Hair follicular keratinocyte (primary cell): ENCODE results near the gene RFPL4AL1. TPM values are rescaled to one million over a fixed set of nuclear protein-coding genes. Genes with fewer than 3 reads are reported as not detected.

Experiments used
- total RNA-seq: library from RNA; depleted of rRNA; stranded (reverse); fragments of >200 nt; gene quantifications from 2 replicates; pipeline ENCODE4 v1.2.3, GENCODE V29; 2015

RFPL4AL1 gene
- not detected in 2 replicates for total RNA-seq

DNA sequence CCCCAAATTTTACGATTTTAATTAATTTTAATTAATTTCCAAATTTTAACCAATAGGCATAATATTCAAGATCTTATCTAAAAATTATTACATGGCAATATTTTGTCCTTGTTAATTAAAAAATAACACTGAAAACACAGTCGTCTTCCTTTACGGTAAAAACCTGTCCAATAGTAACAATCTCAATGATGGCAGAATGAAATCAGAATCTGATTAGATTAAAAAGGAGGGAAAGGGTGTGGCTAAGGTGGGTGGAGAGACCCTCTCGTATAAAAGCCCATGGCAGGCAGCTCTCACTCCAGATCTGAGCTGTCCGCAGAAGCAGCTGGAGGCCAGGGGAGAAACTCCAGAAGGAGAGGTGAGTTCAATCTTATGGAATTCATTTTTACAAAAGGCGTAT, at the start of gene RFPL4AL1:
Gene RFPL4AL1, plus strand, starts transcription at position 301 of the 400 bp plus-strand sequence. CDS start 2,687 bp downstream, outside the sequence.

GRCh38 chr19:55738302-55738701, 30.6 kb upstream of the RFPL4AL1 start, which contains the start of gene NLRP9:
TSS of gene NLRP9 (minus strand) at chr19:55738402. CDS start at chr19:55738374, 28 bp downstream.

DNA sequence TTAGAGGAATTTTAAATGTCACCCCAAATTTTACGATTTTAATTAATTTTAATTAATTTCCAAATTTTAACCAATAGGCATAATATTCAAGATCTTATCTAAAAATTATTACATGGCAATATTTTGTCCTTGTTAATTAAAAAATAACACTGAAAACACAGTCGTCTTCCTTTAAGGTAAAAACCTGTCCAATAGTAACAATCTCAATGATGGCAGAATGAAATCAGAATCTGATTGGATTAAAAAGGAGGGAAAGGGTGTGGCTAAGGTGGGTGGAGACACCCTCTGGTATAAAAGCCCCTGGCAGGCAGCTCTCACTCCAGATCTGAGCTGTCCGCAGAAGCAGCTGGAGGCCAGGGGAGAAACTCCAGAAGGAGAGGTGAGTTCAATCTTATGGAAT, 10.1 kb upstream of the RFPL4AL1 start, which contains the start of gene RFPL4A:
Gene RFPL4A, plus strand, starts transcription at position 301 of the 400 bp plus-strand sequence. CDS start 2,704 bp downstream, outside the sequence.

Other genes starting within 250 kb of the RFPL4AL1 start
- not detected in 2 replicates for gene SBK2, start 232.0 kb upstream of the RFPL4AL1 start, total RNA-seq
- not detected in 2 replicates for gene SBK3, start 223.6 kb upstream of the RFPL4AL1 start, total RNA-seq
- 4.7 and 6.6 TPM in 2 replicates for gene ZNF579, start 188.3 kb upstream of the RFPL4AL1 start, total RNA-seq
- gene FIZ1, start 169.6 kb upstream of the RFPL4AL1 start, total RNA-seq = 6.9 and 7.9 TPM in 2 replicates
- 20.2 and 24.9 TPM in 2 replicates for gene ZNF524, start 168.8 kb upstream of the RFPL4AL1 start, total RNA-seq
- gene ZNF865, start 163.5 kb upstream of the RFPL4AL1 start, total RNA-seq = 2.7 and 3.7 TPM in 2 replicates
- gene ZNF784, start 144.6 kb upstream of the RFPL4AL1 start, total RNA-seq = 2.3 and 3.2 TPM in 2 replicates
- 8.0 and 8.3 TPM in 2 replicates for gene ZNF580, start 128.1 kb upstream of the RFPL4AL1 start, total RNA-seq
- gene ZNF581, start 125.5 kb upstream of the RFPL4AL1 start, total RNA-seq = 20.5 and 40.1 TPM in 2 replicates
- 7.1 and 7.3 TPM in 2 replicates for gene CCDC106, start 120.9 kb upstream of the RFPL4AL1 start, total RNA-seq
- 96.4 and 163 TPM in 2 replicates for gene U2AF2, start 114.1 kb upstream of the RFPL4AL1 start, total RNA-seq
- gene EPN1, start 93.9 kb upstream of the RFPL4AL1 start, total RNA-seq = 107 and 117 TPM in 2 replicates
- not detected in 2 replicates for gene NLRP9, start 30.7 kb upstream of the RFPL4AL1 start, total RNA-seq
- gene RFPL4A, start 10.0 kb upstream of the RFPL4AL1 start, total RNA-seq = not detected in 2 replicates
- gene NLRP11, start 62.9 kb downstream of the RFPL4AL1 start, total RNA-seq = not detected in 2 replicates
- not detected in 2 replicates for gene NLRP4, start 67.4 kb downstream of the RFPL4AL1 start, total RNA-seq
- not detected in 2 replicates for gene NLRP13, start 163.2 kb downstream of the RFPL4AL1 start, total RNA-seq
- gene NLRP8, start 178.7 kb downstream of the RFPL4AL1 start, total RNA-seq = not detected in 2 replicates
- not detected in 2 replicates for gene NLRP5, start 217.7 kb downstream of the RFPL4AL1 start, total RNA-seq